Neural cell (in vitro differentiated cells): Measurements from ENCODE around the gene LGI4. TPM values are rescaled to one million over a fixed set of nuclear protein-coding genes. Genes with fewer than 3 reads are reported as not detected.
"Not testable (repeated sequence)": the region's sequence is repeated elsewhere in the genome, so short reads cannot be mapped to it uniquely, and the experiment has no call there.

Experiments used
- H2AFZ ChIP-seq: fragments of 200-600, 300-800 bp; sonication (generic), shearing (Covaris generic); 2 replicates; pipeline ENCODE4 v1.6.0; 2014; ENCODE audit warnings: low read depth, mild to moderate bottlenecking, antibody characterized with exemption, low read length, moderate library complexity
- H3F3A ChIP-seq: fragments of 200-600 bp; shearing (Covaris generic); 2 replicates; pipeline ENCODE4 v1.6.1; 2016; ENCODE audit warnings: mild to moderate bottlenecking, moderate library complexity, mixed read lengths, antibody characterized with exemption, low read length; ENCODE audit not compliant: insufficient read depth, poor library complexity, severe bottlenecking
- H3K27ac ChIP-seq: fragments of 200-600, 300-800 bp; sonication (generic), shearing (Covaris generic); 2 replicates; pipeline ENCODE4 v1.5.1; 2014; ENCODE audit warnings: mild to moderate bottlenecking, low read length, moderate library complexity
- H3K27me3 ChIP-seq: fragments of 300-800, 200-600 bp; sonication (generic), shearing (Covaris generic); 2 replicates; pipeline ENCODE4 v1.6.0; 2014; ENCODE audit warnings: mild to moderate bottlenecking, low read depth, low read length, moderate library complexity; ENCODE audit not compliant: insufficient read depth
- H3K36me3 ChIP-seq: fragments of 300-800, 200-600 bp; sonication (generic), shearing (Covaris generic); 2 replicates; pipeline ENCODE4 v1.5.1; 2014; ENCODE audit warnings: mild to moderate bottlenecking, antibody characterized with exemption, low read length, moderate library complexity; ENCODE audit not compliant: insufficient read depth
- H3K4me2 ChIP-seq: fragments of 300-800, 200-600 bp; sonication (generic), shearing (Covaris generic); 2 replicates; pipeline ENCODE4 v1.6.0; 2014; ENCODE audit warnings: mild to moderate bottlenecking, low read length
- H3K4me3 ChIP-seq: fragments of 300-800, 200-600 bp; sonication (generic), shearing (Covaris generic); 2 replicates; pipeline ENCODE4 v1.5.1; 2014; ENCODE audit warnings: mild to moderate bottlenecking, low read length, moderate library complexity
- H3K79me2 ChIP-seq: fragments of 200-600 bp; shearing (Covaris generic); replicated peaks from 2 replicates; pipeline ENCODE4 v1.6.0; 2014; ENCODE audit warnings: mild to moderate bottlenecking, low read length, moderate library complexity; ENCODE audit not compliant: insufficient read depth
- H3K9ac ChIP-seq: fragments of 300-800, 200-600 bp; sonication (generic), shearing (Covaris generic); 2 replicates; pipeline ENCODE4 v1.6.1; 2016; ENCODE audit warnings: mild to moderate bottlenecking, low read length, mixed read lengths
- H3K9me2 ChIP-seq: fragments of 200-600 bp; shearing (Covaris generic); 2 replicates; pipeline ENCODE4 v1.6.1; 2016; ENCODE audit warnings: mild to moderate bottlenecking, low read length, mixed read lengths; ENCODE audit not compliant: insufficient read depth
- H3K9me3 ChIP-seq: fragments of 200-600, 300-800 bp; sonication (generic), shearing (Covaris generic); 2 replicates; pipeline ENCODE4 v1.6.1; 2016; ENCODE audit warnings: mild to moderate bottlenecking, mixed run types, low read length, moderate library complexity, mixed read lengths
- H4K20me1 ChIP-seq: fragments of 200-600 bp; shearing (Covaris generic); 2 replicates; pipeline ENCODE4 v1.6.1; 2016; ENCODE audit warnings: mild to moderate bottlenecking, mixed run types; ENCODE audit not compliant: insufficient read depth
- EP300 ChIP-seq: fragments of 450-650 bp; conservative IDR thresholded peaks from 2 replicates; pipeline ENCODE4 v1.6.1; 2014; ENCODE audit warnings: antibody characterized with exemption, mild to moderate bottlenecking, moderate library complexity; ENCODE audit not compliant: poor library complexity, severe bottlenecking
- EZH2 ChIP-seq: fragments of 200-600, 300-800 bp; shearing (Covaris generic), sonication (generic); IDR thresholded peaks from 2 replicates; pipeline ENCODE4 v1.6.1; 2014; ENCODE audit warnings: antibody characterized with exemption, low read length, borderline replicate concordance, mild to moderate bottlenecking; ENCODE audit not compliant: insufficient read depth, poor library complexity, severe bottlenecking
- MXI1 ChIP-seq: fragments of 450-650 bp; conservative IDR thresholded peaks from 2 replicates; pipeline ENCODE4 v1.6.1; 2014; ENCODE audit warnings: antibody characterized with exemption, mild to moderate bottlenecking; ENCODE audit not compliant: poor library complexity, severe bottlenecking
- POLR2AphosphoS5 ChIP-seq: IDR thresholded peaks from 2 replicates; pipeline ENCODE4 v1.6.1; 2012
- RAD21 ChIP-seq: fragments of 450-650 bp; conservative IDR thresholded peaks from 2 replicates; pipeline ENCODE4 v1.6.1; 2014; ENCODE audit warnings: antibody characterized with exemption, mild to moderate bottlenecking, moderate library complexity
- SMC3 ChIP-seq: fragments of 450-650 bp; conservative IDR thresholded peaks from 2 replicates; pipeline ENCODE4 v1.6.1; 2014; ENCODE audit warnings: antibody characterized with exemption, mild to moderate bottlenecking, moderate library complexity; ENCODE audit not compliant: poor library complexity
- TAF1 ChIP-seq: IDR thresholded peaks from 2 replicates; pipeline ENCODE4 v1.6.1; 2012; ENCODE audit warnings: low read depth
- polyA plus RNA-seq: library from polyadenylated mRNA; depleted of rRNA; stranded (reverse); fragments of >200 nt; gene quantifications from 2 replicates; pipeline ENCODE4 v1.2.3, GENCODE V29; 2014
- TF ChIP-seq, protein P1 (sequence below): IDR thresholded peaks from 2 replicates; pipeline ENCODE4 v1.6.1; 2012; ENCODE audit warnings: borderline replicate concordance
- TF ChIP-seq, protein P2 (sequence below): fragments of 450-650 bp; IDR thresholded peaks from 2 replicates; pipeline ENCODE4 v1.5.1; 2014; ENCODE audit warnings: antibody characterized with exemption, mild to moderate bottlenecking, moderate library complexity; ENCODE audit not compliant: poor library complexity, severe bottlenecking

Gene LGI4
- polyA plus RNA-seq, 1 donor from 2014 or later: 0.63 TPM

DNA sequence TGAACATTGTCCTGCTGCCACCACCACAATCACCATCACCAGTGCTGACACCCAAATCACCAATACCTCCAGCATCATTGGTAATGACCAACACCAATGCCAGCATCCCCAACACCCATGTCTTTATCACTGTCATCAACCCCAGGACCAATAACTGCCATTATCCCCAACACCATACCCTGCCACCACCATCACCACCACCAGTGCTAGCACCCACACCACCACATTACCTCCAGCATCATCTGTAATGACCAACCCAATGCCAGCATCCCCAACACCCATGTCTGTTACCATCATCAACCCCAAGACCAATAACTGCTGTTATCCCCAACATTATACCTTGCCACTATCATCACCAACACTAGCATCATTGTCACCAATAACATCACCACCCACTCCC is 2.6 kb downstream of the LGI4 start:
- H3K36me3 ChIP-seq: no peaks in the 10 kb centered on the region
- H3K9me2 ChIP-seq: no peaks in the 10 kb centered on the region
- TF ChIP-seq POLR2AphosphoS5 (no peak), RAD21 (no peak), EZH2 (no peak), TAF1 (no peak), MXI1 (no peak)
- TF ChIP-seq, protein P1, sequence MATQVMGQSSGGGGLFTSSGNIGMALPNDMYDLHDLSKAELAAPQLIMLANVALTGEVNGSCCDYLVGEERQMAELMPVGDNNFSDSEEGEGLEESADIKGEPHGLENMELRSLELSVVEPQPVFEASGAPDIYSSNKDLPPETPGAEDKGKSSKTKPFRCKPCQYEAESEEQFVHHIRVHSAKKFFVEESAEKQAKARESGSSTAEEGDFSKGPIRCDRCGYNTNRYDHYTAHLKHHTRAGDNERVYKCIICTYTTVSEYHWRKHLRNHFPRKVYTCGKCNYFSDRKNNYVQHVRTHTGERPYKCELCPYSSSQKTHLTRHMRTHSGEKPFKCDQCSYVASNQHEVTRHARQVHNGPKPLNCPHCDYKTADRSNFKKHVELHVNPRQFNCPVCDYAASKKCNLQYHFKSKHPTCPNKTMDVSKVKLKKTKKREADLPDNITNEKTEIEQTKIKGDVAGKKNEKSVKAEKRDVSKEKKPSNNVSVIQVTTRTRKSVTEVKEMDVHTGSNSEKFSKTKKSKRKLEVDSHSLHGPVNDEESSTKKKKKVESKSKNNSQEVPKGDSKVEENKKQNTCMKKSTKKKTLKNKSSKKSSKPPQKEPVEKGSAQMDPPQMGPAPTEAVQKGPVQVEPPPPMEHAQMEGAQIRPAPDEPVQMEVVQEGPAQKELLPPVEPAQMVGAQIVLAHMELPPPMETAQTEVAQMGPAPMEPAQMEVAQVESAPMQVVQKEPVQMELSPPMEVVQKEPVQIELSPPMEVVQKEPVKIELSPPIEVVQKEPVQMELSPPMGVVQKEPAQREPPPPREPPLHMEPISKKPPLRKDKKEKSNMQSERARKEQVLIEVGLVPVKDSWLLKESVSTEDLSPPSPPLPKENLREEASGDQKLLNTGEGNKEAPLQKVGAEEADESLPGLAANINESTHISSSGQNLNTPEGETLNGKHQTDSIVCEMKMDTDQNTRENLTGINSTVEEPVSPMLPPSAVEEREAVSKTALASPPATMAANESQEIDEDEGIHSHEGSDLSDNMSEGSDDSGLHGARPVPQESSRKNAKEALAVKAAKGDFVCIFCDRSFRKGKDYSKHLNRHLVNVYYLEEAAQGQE: no peak
- H3K4me2 ChIP-seq: no peak overlapping the region
- no peaks in the 10 kb centered on the region for H4K20me1 ChIP-seq
- no peaks in the 10 kb centered on the region for H3F3A ChIP-seq
- no peaks in the 10 kb centered on the region for H3K79me2 ChIP-seq
- no peaks in the 10 kb centered on the region for H3K27me3 ChIP-seq
- no peak overlapping the region for H3K9ac ChIP-seq
- H3K9me3 ChIP-seq: no peaks in the 10 kb centered on the region
- no peak overlapping the region for H3K27ac ChIP-seq
- no peak overlapping the region for H2AFZ ChIP-seq
- H3K4me3 ChIP-seq: no peak overlapping the region

DNA sequence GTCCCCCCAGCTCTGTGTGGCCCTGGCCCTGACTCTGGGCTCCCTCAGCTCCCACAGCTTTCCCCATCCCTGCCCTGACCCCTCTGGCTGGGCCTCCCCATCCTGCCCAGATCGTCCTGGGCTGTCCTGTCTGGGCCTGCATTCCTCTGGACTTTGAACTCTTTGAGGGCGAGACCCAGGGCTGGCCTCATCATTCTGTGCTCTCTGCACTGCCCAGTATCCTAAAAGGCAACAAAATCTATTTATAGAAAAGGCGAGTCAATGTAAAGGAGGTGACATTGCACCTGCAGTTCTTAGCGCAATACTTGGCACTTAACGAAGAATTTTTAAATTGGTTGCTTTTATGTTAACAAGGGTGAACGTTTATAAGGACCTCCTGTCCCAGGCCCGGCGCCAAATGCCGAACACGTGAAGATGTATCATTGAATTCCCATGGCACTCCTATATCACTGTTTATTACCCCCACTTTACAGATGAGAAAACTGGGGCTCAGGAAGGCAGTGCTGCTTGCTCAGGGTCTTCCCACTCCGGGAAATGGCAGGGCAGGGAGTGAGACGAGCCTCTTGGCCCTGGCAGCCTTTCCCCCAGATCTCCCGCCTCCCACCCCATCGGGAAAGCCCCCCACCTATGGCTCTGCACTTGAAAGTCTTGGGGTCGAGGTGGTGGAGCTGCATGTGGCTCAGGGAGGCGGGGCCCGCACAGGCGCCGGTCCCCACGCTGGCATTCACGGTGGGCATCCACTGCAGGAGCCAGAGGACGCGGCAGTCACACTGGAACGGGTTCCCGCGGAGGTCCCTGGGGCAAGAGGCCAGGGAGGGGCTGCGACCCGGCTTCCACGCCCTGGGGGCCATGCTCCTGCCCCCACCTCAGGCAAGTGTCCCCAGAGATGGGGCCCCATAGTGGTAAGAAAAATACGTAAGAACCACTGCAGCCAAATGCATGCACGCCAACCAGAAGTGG is 3.8 kb downstream of the LGI4 start:
- no peak for TF ChIP-seq TAF1
- TF ChIP-seq, protein P2, sequence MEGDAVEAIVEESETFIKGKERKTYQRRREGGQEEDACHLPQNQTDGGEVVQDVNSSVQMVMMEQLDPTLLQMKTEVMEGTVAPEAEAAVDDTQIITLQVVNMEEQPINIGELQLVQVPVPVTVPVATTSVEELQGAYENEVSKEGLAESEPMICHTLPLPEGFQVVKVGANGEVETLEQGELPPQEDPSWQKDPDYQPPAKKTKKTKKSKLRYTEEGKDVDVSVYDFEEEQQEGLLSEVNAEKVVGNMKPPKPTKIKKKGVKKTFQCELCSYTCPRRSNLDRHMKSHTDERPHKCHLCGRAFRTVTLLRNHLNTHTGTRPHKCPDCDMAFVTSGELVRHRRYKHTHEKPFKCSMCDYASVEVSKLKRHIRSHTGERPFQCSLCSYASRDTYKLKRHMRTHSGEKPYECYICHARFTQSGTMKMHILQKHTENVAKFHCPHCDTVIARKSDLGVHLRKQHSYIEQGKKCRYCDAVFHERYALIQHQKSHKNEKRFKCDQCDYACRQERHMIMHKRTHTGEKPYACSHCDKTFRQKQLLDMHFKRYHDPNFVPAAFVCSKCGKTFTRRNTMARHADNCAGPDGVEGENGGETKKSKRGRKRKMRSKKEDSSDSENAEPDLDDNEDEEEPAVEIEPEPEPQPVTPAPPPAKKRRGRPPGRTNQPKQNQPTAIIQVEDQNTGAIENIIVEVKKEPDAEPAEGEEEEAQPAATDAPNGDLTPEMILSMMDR: no peak
- no peak for TF ChIP-seq MXI1
- TF ChIP-seq EP300: no peak
- no peak for TF ChIP-seq RAD21
- no peak for TF ChIP-seq SMC3
- no peaks in the 10 kb centered on the region for H4K20me1 ChIP-seq
- H3K79me2 ChIP-seq: no peaks in the 10 kb centered on the region
- no peaks in the 10 kb centered on the region for H3K27me3 ChIP-seq
- no peak overlapping the region for H3K9ac ChIP-seq
- H2AFZ ChIP-seq: no peak overlapping the region
- no peaks in the 10 kb centered on the region for H3K9me3 ChIP-seq
- no peaks in the 10 kb centered on the region for H3F3A ChIP-seq
- H3K36me3 ChIP-seq: no peaks in the 10 kb centered on the region
- H3K27ac ChIP-seq: no peak overlapping the region
- no peak overlapping the region for H3K4me2 ChIP-seq
- no peaks in the 10 kb centered on the region for H3K9me2 ChIP-seq
- no peak overlapping the region for H3K4me3 ChIP-seq

DNA sequence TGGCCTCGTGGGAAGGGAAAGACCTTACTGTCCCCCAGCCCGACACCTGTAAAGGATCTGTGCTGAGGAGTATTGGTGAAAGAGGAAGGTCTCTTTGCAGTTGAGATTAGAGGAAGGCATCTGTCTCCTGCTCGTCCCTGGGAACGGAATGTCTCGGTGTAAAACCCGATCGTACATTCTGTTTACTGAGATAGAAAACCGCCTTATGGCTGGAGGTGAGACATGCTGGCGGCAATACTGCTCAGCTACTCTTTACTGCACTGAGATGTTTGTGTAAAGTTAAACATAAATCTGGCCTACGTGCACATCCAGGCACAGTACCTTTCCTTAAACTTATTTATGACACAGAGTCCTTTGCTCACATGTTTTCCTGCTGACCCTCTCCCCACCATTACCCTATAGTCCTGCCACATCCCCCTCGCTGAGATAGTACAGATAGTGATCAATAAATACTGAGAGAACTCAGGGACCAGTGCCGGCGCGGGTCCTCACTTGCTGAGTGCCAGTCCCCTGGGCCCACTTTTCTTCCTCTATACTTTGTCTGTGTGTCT is 5.1 kb downstream of the LGI4 start:
- H3K79me2 ChIP-seq, H4K20me1 ChIP-seq, H3K9ac ChIP-seq, H3K9me3 ChIP-seq, H3K4me3 ChIP-seq, H3K4me2 ChIP-seq, H3F3A ChIP-seq, H3K27me3 ChIP-seq, H3K9me2 ChIP-seq, H3K27ac ChIP-seq, H2AFZ ChIP-seq, H3K36me3 ChIP-seq: not testable (repeated sequence)
